ENCODE data around the gene GLCCI1. TPM values are rescaled to one million over a fixed set of nuclear protein-coding genes. Genes with fewer than 3 reads are reported as not detected.

Gene GLCCI1
- total and polyA plus RNA-seq, 2 donors (not counting 3 experiments of a cell fraction or from before 2014, with no cell fraction given), result 2.3 to 5.6 TPM

DNA sequence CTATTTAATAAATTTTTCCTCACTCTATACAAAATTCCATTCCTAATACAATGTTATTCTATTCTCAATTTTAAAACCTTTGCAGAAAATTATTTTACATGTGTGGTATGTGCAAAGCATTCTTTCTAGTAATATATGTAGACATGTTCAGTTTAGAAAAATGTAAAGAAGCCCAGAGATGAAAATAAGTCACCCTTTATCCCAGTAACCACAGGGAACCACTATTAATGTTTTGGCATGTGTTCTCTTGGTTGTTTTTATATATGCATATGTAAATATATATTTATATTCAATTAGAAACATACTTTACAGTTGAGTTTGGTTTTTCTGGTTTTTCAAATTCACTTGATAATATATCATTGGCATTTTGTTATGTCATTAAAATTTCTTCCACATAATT lies 14.8 kb upstream of the GLCCI1 start:
- no peaks in the 10 kb centered on the region for H3K36me3 ChIP-seq (ENCODE audit: control insufficient read depth in 2 of 2, extremely low read depth in 1 of 2, insufficient read depth in 2 of 2, low read length in 2 of 2)
- intact Hi-C loops (cut with micrococcal nuclease), result no loop called here
- no peak overlapping the region for H3K4me3 ChIP-seq (replicated peaks in 1 of 3; ENCODE audit: insufficient read depth in 1 of 3, low read depth in 1 of 3, low read length in 3 of 3)
- no peak overlapping the region for H3K9ac ChIP-seq (replicated peaks; ENCODE audit: extremely low read depth, insufficient read depth, low read length)
- dilution Hi-C loops (cut with MboI; ENCODE audit: extremely low pct_ligation_motif_present, low sequenced_read_pairs), result no loop called here
- H3K4me2 ChIP-seq (ENCODE audit: insufficient read depth, low read length), result no peak overlapping the region
- no peaks in the 10 kb centered on the region for H3K27me3 ChIP-seq (ENCODE audit: control insufficient read depth in 2 of 2, insufficient read depth in 2 of 2, low read length in 2 of 2)
- H3K4me1 ChIP-seq (ENCODE audit: control insufficient read depth, extremely low read depth, insufficient read depth, low read length), result no peaks in the 10 kb centered on the region
- H3K9me1 ChIP-seq (replicated peaks; ENCODE audit: control insufficient read depth, extremely low read depth, insufficient read depth, low read length), result no peaks in the 10 kb centered on the region
- H2AFZ ChIP-seq (ENCODE audit: low read depth, low read length), result no peak overlapping the region
- BruUV-seq (replicated peaks), result no TSS peak
- ChIA-PET POLR2A (no interaction called here), CTCF (interaction anchor here (0.9 to 4.3 kb wide), 4 partner anchors 12 to 272 kb away, joined by 3 to 23 read pairs (median 4); partner anchors contain the start of gene GLCCI1)
- DNase-seq (ENCODE audit: low read depth, low spot score), result no peak
- H3K9me3 ChIP-seq (replicated peaks; ENCODE audit: control insufficient read depth, insufficient read depth, low read length), result no peaks in the 10 kb centered on the region
- H3K27ac ChIP-seq (ENCODE audit: insufficient read depth, low read depth, low read length), result no peak overlapping the region
- H3K79me2 ChIP-seq (ENCODE audit: control insufficient read depth, insufficient read depth, low read length), result no peaks in the 10 kb centered on the region
- FAIRE-seq, result no peak
- H4K20me1 ChIP-seq (replicated peaks; ENCODE audit: control insufficient read depth, extremely low read depth, insufficient read depth, low read length), result no peaks in the 10 kb centered on the region
- no peak for TF ChIP-seq EZH2 (IDR thresholded peaks at IDR 0.05; ENCODE audit: borderline replicate concordance, low read depth, low read length, severe bottlenecking)
- TF ChIP-seq, protein P1, sequence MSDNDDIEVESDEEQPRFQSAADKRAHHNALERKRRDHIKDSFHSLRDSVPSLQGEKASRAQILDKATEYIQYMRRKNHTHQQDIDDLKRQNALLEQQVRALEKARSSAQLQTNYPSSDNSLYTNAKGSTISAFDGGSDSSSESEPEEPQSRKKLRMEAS (IDR thresholded peaks at IDR 0.05; ENCODE audit: insufficient read depth, insufficient read length), result no peak
- no peak for TF ChIP-seq FOS (IDR thresholded peaks at IDR 0.05; ENCODE audit: borderline replicate concordance, insufficient read depth, low read length)
- TF ChIP-seq JUN (IDR thresholded peaks at IDR 0.05; ENCODE audit: borderline replicate concordance, insufficient read depth, insufficient read length, low read depth), result no peak
- no peak for TF ChIP-seq POLR2A (IDR thresholded peaks at IDR 0.05; ENCODE audit: low read depth, low read length)
- no peak for TF ChIP-seq POLR2AphosphoS5 (IDR thresholded peaks at IDR 0.05; ENCODE audit: insufficient read depth, low read depth, low read length)
- TF ChIP-seq, protein P2, sequence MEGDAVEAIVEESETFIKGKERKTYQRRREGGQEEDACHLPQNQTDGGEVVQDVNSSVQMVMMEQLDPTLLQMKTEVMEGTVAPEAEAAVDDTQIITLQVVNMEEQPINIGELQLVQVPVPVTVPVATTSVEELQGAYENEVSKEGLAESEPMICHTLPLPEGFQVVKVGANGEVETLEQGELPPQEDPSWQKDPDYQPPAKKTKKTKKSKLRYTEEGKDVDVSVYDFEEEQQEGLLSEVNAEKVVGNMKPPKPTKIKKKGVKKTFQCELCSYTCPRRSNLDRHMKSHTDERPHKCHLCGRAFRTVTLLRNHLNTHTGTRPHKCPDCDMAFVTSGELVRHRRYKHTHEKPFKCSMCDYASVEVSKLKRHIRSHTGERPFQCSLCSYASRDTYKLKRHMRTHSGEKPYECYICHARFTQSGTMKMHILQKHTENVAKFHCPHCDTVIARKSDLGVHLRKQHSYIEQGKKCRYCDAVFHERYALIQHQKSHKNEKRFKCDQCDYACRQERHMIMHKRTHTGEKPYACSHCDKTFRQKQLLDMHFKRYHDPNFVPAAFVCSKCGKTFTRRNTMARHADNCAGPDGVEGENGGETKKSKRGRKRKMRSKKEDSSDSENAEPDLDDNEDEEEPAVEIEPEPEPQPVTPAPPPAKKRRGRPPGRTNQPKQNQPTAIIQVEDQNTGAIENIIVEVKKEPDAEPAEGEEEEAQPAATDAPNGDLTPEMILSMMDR (IDR thresholded peaks at IDR 0.05; ENCODE audit: extremely low read depth in 1 of 2, insufficient read depth in 1 of 2, low read depth in 1 of 2, low read length in 2 of 2), result no peak
